ENCODE data around the gene AMBP.

- no peak for TF ChIP-seq CTCF (IDR thresholded peaks at IDR 0.05)
- no peak for TF ChIP-seq EZH2 (IDR thresholded peaks at IDR 0.05)
These were observed 41.4 kb upstream of the AMBP start for GRCh38 chr9:114119242-114120191.

All from neural progenitor cell (in vitro differentiated cells).